CD4-positive, alpha-beta T cell treated with Interleukin-21 for 1 hour (primary cell): ENCODE measurements around the gene CEP83.

ENCODE experiments used
- DNase-seq: peaks from one replicate; pipeline ENCODE4 v3.0.0-alpha.2; 2020

CEP83 gene

GRCh38 chr12:94304566-94305061, 155.1 kb downstream of the CEP83 start:
- DNase-seq, result no peak

GRCh38 chr12:94304012-94304411, 155.7 kb downstream of the CEP83 start:
- DNase-seq, result no peak

- DNase-seq, result no peak
These were observed 159.8 kb downstream of the CEP83 start for GRCh38 chr12:94299846-94300245.

GRCh38 chr12:94297876-94298505, 161.7 kb downstream of the CEP83 start:
- no peak for DNase-seq

- DNase-seq, result no peak
These were observed 162.5 kb downstream of the CEP83 start for GRCh38 chr12:94297096-94297699.

- no peak for DNase-seq
These were observed 169.3 kb downstream of the CEP83 start for GRCh38 chr12:94290353-94290752.

GRCh38 chr12:94289461-94290312, 170.0 kb downstream of the CEP83 start:
- no peak for DNase-seq

GRCh38 chr12:94287245-94287628, 172.4 kb downstream of the CEP83 start:
- DNase-seq, result no peak

GRCh38 chr12:94286583-94287244, 173.0 kb downstream of the CEP83 start:
- DNase-seq, result no peak

GRCh38 chr12:94285943-94286582, 173.6 kb downstream of the CEP83 start:
- DNase-seq, result no peak

- no peak for DNase-seq
These were observed 174.8 kb downstream of the CEP83 start for GRCh38 chr12:94284859-94285258.

- DNase-seq, result no peak
These were observed 175.6 kb downstream of the CEP83 start for GRCh38 chr12:94284046-94284445.

GRCh38 chr12:94282675-94283074, 177.0 kb downstream of the CEP83 start:
- DNase-seq, result peak; percentile 64

GRCh38 chr12:94280063-94280462, 179.6 kb downstream of the CEP83 start:
- no peak for DNase-seq

GRCh38 chr12:94277426-94278000, 182.2 kb downstream of the CEP83 start:
- DNase-seq, result no peak

GRCh38 chr12:94276725-94277124, 182.9 kb downstream of the CEP83 start:
- DNase-seq, result no peak

GRCh38 chr12:94273272-94273671, 186.4 kb downstream of the CEP83 start:
- no peak for DNase-seq

- DNase-seq, result no peak
These were observed 187.4 kb downstream of the CEP83 start for GRCh38 chr12:94272280-94272679.

GRCh38 chr12:94271351-94271750, 188.3 kb downstream of the CEP83 start:
- no peak for DNase-seq

- no peak for DNase-seq
These were observed 190.2 kb downstream of the CEP83 start for GRCh38 chr12:94269316-94269999.

GRCh38 chr12:94267921-94268471, 191.7 kb downstream of the CEP83 start:
- DNase-seq, result no peak

GRCh38 chr12:94267537-94267872, 192.2 kb downstream of the CEP83 start:
- no peak for DNase-seq
